NCI-H2029 (cell line): ENCODE measurements around the gene CDC42SE2.
"Not testable (repeated sequence)": the region's sequence is repeated elsewhere in the genome, so short reads cannot be mapped to it uniquely, and the experiment has no call there.

Experiments
- DNase-seq: peaks from one replicate; lab custom pipeline; 2025; lab: John Stamatoyannopoulos, UW

The CDC42SE2 gene

DNA sequence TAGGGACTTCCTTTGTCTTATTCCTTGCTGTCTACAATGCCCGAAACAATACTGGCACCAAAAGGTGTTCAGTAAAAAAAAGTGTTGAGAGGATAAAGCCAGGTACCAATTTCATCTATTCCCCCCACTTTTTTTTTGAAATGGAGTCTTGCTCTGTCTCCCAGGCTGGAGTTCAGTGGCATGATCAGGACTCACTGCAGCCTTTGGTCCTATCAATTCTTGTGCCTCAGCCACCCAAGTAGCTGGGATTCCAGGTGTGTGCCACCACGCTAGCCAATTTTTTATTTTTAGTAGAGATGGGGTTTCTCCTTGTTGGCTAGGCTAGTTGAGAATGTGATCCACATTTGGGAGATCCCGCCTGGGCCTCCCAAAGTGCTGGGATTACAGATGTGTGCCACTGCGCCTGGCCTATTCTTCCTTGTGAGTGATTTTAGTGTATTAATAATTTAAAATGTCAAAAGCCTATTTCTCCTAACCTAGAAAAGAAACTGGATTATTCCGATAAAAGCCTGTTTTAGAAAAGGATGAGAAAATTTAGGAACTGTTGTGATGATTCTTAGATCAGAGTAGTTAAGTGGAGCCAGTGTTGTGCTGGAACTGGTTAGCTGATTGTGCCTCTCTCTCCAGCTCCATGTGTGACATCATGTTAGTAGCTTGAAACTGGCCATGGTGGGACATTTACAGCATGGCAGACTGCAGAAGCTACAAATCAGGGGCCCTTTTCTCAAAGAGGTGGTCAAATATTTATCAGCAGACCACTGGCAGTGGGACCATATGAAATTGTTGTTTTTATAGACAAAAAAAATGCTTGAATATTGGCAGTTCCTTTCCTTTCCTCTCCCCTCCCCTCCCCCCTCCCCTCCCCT lies 14.3 kb downstream of the CDC42SE2 start:
- no peak for DNase-seq

DNA sequence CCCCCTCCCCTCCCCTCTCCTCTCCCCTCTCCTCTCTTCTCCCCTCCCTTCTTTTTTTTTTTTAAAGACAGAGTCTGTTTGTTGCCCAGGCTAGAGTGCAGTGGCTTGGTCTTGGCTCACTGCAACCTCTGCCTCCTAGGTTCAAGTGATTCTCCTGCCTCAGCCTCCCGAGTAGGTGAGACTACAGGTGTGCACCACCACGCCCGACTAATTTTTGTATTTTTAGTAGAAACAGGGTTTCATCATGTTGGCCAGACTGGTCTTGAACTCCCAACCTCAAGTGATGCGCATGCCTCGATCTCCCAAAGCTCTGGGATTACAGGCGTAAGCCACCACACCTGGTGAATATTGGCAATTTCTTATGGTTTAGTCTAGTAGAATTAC lies 14.9 kb downstream of the CDC42SE2 start:
- not testable (repeated sequence) for DNase-seq

DNA sequence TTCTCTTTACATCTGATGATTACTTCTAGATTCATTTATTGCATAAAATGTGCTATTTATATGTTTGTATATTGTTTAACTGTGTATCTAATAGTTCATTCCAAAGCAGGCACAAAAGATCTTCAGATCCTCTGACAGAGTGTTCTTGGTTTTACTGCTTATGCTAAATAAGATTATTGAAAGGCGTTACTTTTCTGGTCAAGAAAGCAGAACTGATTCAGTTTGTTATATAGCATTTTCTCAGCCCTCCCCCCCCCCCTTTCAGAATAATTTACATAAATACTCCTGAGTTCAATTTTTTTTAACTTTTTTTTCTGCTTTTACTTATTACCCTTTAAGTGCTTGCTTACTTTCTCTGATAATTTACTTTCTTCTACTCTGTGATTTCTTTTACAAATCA lies 15.4 kb downstream of the CDC42SE2 start:
- no peak for DNase-seq

DNA sequence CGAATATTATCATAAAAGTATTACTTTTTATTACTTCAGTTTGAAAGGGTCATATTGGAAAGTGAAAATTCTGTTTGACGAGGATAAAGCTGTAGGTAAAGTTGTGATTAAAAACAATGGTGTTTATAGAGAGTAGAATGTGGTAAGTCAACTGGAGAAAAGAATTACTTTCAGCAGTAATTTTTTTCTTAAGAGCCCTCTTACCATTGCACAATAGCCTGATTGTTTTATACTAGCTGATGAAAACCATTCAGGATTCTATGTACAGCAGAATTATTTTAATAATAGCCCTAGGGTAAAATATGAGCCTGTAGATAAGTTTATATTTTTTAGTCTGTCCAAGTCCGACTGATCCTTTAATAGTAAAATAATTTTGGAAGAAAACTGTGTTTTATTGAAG lies 16.6 kb downstream of the CDC42SE2 start:
- DNase-seq = no peak

DNA sequence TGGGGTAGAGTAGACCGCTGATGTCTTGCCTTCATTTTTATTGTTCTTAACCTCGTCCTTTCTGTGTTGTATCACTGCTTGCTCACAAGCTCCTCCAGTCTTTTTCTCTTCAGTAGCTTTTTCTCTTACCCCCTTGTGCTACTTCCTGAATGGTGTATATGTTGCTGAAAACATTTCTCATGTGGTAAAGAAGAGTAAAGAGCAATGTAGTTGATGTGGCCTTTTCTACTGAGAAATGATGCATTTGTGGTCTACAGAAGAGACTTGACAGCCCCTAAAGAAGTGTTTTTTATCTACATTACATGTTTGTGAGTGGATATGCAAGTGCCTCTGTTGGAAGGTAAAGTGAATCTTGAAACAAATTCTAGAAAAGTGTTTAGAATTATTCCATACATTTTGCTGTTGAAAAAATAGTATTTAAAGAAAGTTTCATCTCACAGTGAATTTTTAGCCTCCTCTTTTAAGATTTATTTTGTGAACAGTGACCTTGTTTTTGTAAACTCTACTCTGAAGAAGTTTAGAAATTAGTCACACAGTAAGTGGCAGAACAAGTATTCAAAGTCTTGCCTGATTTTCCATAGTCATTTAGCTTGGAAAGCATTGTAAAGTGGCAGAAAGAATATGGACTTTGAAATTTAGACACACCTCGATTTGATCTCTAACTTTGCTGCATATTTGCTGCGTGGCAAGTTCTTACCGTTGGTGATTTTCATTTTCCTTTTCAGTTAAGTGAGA lies 17.4 kb downstream of the CDC42SE2 start:
- no peak for DNase-seq

DNA sequence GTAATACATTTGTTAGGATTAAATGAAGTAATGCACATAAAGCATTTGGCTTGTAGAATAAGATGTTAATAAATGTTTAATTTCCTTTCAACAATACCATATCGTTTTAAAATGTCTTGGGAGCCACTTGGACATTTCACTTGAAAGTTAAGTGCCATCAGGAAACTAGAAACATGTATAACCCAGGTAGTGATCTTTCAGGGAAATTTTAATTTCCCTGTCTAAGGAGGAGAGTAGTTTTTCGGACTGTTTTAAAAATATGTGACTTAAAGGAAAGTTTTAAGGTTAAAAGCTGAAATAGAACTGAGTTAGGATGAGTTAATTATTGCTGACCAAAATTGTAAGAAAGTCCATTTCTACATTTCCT lies 18.0 kb downstream of the CDC42SE2 start:
- DNase-seq = no peak

DNA sequence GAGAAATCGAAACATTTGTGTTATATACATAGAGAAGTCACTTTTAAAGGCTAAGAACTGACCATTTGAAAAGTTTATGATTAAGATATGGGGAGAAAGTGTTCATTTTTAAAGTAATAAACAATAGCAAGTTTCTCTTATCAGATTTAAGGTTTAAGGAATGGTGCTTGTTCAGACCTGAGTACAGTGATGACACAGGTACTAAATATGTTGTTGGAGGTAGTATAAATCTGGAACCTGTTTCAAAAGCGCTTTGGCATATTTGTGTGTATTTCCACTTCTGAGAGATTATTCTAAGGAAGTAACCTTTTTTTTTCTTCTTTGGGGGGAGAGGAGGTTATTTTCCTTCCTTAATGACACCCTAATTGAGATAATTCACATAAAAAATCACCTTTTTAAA lies 18.4 kb downstream of the CDC42SE2 start:
- no peak for DNase-seq

DNA sequence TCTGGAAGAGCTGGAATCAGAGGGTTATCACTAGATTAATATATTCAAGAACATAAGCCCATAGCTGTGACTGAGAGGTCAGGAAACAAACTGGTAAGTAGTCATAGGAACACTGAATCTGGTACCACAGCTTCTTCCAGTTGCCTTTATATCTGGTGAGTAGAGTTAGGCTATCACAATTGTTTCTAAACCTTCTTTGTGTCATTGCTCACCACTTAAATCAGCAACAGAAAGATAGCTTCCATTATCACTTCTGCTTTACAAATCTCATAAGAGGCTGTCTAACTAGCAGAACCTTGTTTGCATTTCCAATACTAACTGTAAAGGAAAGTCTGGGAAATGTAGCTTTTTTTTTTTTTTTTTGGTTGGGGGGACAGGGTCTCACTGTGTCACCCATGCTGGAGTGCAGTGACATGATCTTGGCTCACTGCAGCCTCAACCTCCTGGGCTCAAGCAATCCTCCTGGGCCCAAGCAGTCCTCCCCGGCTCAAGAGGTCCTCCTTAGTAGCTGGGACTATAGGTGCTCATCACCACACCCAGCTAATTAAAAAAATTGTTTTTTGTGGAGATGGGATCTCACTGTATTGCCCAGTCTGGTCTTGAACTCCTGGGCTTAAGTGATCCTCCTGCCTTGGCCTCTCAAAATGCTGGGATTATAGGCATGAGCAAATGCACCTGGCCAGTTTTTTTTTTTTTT lies 22.0 kb downstream of the CDC42SE2 start:
- DNase-seq = no peak

DNA sequence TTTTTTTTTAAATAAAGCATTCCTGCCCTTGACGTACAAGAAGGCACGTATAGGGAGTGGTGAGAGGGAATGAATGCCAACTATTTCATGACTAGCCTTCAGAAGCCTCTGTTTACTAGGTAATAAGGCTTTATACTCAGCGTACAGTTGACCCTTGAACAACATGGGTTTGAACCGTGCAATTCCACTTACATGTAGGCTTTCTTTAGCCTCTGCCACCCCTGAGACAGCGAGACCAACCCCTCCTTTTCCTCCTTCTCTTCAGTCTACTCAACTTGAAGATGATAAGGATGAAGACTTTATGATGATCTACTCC lies 22.5 kb downstream of the CDC42SE2 start:
- DNase-seq = no peak

DNA sequence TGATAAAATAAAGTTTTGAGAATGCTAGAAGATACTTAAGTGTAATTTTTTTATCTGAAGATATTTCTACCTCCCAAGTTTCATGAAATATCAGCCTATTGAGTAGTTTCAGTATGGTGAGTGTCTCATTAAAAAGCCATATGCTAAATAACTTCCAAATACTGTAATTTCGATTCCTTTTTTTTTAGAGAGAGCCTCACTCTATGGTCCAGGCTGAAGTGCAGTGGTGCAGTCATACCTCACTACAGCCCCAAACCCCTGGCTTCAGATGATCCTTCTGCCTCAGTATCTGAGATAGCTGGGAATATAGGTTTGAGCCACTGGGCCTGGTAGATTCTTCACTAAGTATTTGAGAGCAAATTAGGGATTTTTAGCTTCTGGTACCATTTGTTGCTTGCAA lies 24.5 kb downstream of the CDC42SE2 start:
- DNase-seq = no peak

DNA sequence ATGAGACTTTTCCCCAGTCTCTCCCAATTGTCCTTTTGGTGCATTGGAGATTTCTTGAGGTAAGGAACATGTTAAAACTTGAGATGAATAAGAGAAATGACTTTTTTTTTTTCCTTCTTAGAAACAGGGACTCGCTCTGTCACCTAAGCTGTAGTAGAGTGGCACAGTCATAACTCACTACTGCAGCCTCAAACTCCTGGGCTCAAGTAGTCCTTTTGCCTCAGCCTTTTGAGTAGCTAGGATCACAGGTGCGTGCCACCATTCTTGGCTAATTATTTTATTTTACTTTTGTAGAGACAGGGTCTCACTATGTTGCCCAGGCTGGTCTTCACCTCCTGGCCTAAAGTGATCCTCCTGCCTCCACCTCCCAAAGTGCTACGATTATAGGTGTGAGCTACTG lies 25.9 kb downstream of the CDC42SE2 start:
- no peak for DNase-seq

DNA sequence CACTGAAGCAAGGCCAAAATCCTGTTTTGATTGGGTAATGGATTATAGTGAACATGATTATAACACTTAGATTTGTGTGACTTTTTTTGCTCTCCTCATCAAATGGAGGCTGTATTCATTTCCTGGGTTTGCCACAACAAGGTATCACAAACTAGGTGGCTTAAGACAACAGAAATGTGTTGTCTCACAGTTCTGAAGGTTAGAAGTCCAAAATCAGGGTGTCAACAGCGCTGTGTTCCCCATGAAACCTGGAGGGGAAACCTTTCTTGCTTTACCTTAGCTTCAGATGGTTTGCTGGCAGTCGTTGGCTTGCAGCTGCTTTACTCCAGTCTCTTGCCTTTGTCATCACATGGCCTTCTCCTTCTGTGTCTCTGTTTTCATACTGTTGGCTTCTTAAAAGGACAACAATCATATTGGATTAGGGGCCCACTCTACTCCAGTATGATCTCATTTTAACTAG lies 32.4 kb downstream of the CDC42SE2 start:
- DNase-seq = no peak

DNA sequence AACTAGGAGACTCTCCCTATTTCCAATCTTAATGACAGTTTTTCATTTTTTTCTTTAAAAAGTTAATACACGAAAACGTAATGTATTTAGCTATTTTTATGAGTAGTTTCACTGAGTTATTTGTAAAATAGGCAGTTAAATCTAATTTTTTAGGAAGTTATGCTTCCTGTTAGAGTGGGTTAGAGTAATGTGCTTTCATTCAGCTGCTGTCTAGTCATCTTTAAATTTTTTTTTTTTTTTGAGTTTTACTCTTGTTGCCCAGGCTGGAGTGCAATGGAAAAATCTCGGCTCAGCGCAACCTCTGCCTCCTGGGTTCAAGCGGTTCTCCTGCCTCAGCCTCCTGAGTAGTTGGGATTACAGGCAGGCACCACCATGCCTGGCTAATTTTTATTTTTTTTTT lies 34.0 kb downstream of the CDC42SE2 start:
- no peak for DNase-seq

DNA sequence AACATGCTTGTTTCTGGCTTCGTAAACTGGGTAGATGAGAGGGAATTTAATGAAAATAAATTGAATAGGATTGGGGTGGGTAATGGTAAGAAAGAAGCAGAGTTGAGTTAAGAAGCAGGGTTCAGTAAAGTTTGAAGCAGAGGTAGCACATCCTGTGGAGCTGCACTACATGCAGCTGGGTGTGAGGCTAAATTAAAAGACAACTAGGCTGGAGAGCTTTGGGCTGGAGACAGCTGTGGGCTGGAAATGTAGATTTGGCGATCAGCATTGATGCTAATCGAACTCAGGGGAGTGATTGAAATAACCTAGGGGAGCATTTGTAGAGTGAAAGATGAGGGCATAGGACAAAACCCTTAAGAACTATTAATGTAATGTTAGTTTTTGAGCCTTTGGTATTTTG lies 35.6 kb downstream of the CDC42SE2 start:
- no peak for DNase-seq

DNA sequence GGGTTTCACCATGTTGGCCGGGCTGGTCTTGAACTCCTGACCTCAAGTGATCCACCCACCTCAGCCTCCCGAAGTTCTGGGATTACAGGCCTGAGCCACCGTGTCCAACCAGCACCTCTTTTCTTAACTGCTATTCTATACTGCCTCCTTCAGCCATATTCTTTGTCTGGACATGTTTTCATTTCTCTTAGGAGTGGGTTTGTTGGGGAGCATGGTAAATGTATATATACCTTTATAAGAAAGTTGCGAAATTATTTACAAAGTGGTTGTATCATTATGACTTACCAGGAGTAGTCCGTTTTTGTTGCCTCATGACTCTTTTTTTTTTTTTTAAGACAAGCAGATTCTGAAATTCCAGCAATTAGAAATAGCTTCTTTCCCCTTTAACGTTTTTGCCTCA lies 38.7 kb downstream of the CDC42SE2 start:
- no peak for DNase-seq

DNA sequence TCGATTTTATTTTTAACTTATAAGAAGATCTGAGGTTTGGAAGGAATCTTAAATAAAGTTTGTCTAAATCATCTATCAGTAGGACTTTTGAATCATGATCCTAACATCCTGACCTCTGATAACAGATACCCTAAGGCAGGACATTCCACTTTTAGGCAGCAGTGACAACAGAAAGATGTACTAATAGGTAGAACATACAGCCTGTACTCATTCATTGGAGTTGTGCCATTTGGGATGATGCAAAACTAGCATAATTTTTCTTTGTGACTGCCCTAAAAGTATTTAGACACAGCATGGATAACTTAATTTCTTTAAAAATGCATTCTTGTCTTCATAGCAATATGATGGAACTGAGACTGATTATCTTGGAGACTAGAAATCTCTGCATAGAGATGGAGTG lies 39.7 kb downstream of the CDC42SE2 start:
- no peak for DNase-seq

DNA sequence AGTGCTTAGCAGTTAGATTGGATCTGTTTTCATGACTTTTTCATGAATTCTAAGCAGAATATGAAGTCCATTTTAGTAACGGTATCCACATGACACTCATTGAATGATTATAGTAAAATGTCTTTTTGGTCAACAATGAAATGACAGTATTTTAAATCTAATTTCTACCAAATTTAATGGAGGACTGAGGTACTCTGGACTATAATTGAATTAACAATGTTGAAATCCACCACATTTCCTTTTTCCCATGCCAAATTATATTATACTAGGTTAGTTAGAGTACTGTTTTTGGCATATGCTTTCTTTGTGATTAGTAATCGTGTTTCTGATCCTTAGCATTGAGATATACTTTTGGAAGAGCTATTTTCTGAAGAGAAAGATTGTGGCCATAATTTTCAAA lies 40.6 kb downstream of the CDC42SE2 start:
- no peak for DNase-seq

DNA sequence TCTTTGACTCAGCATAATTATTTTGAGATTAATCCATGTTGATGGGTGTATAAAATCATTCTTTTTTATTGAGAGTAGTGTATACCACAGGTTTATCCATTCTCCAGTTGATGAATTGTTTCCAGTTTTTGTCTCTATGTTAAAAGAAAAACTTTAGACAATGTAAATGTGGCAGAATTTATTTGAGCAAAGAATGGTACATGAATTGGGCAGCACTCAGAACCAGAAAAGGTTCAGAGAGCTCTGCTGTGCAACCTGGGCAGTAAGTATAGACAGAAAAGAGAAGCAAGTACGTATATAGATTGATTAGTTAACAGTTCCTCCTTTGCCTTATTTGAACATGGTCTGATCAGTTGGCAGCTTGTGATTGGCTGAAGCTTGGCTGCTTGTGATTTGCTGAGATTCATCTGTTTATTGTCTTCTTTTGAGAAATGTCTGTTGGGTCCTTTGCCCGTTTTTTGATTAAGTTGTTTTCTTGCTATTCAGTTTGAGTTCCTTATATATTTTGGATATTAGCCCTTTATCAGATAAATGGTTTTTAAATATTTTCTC lies 41.4 kb downstream of the CDC42SE2 start:
- DNase-seq = no peak

DNA sequence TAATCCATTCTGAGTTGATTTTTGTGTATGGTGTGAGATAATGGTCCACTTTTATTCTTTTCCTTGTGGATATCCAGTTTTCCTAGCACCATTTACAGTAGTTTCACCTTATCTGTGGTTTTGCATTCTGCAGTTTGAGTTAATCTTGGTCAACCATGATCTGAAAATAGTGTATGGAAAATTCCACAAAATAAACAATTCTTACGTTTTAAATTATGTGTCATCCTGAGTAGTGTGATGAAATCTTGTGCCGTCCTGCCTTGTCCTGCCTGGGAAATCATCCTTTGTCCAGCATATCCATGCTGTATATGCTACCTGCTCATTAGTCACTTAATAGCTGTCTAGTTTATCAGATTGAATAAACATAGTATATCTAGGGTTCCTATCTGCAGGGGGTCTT lies 42.1 kb downstream of the CDC42SE2 start:
- DNase-seq = no peak

DNA sequence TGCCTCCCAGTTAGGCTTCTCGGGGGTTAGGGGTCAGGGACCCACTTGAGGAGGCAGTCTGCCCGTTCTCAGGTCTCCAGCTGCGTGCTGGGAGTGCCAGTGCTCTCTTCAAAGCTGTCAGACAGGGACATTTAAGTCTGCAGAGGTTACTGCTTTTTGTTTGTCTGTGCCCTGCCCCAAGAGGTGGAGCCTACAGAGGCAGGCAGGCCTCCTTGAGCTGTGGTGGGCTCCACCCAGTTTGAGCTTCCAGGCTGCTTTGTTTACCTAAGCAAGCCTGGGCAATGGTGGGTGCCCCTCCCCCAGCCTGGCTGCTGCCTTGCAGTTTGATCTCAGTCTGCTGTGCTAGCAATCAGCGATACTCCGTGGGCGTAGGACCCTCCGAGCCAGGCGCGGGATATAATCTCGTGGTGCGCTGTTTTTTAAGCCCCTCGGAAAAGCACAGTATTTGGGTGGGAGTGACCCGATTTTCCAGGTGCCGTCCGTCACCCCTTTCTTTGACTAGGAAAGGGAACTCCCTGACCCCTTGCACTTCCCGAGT lies 48.5 kb downstream of the CDC42SE2 start:
- not testable (repeated sequence) for DNase-seq

DNA sequence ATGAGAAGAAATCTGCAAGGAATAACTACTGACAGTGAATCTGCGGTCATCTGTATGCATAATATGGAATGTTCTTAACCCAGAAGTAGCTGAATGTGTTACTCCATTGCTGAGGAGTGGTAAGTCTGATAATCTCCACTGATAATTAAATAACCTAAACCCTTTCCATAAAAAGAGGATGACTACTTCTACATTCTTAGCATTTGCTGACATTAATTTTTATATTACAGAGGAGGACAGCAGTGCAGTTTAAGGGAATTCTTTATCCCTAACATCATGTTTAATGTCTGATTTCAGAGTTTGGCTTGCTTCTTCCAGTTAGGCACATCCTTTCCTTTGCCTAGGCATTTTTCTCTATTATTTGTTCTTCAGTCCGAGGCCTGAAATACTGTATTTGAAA lies 52.2 kb downstream of the CDC42SE2 start:
- no peak for DNase-seq

DNA sequence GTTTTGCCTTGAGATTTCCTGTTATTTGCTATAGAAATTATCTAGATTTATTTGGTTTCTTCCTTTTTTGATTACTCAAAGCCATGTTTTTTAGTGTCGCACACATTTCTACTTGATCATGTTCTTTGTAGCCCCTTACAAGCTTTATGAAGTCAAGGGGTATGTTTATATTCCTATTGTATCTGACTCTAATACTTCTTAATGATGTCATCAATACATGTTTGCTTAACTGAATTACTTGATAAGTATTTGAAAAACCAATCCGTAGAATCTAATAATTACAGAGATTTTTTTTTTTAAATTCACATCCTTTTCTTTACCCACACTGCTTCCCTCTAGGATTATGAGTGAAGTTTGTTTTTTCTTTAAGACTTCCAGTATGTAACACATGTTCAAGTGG lies 53.0 kb downstream of the CDC42SE2 start:
- DNase-seq = no peak

DNA sequence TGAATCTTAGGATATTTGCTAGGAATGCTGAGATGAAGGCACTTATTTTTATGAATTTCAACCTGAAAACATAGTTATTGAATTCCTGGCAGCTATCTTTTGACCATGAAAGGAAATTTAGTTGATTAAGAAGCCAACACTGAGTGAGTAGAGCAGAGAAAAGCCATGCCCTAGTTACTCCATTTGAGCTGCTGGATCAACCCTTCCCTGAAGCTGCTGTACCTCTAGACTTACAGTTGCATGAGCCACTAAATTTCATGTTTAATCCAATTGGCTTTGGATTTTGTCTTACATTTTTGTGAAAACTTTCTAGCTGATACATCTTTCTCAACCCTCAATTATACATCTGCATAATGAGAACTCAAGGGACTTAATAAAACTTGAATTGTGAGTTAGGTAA lies 54.6 kb downstream of the CDC42SE2 start:
- no peak for DNase-seq
